CD4-positive, alpha-beta T cell treated with Interleukin-2 at 100 ng/mL for 4 hours (primary cell): Measurements from ENCODE around the gene SMCR8.
"Not testable (repeated sequence)": the region's sequence is repeated elsewhere in the genome, so short reads cannot be mapped to it uniquely, and the experiment has no call there.

Source experiments
- DNase-seq: peaks from one replicate; pipeline ENCODE4 v3.0.0-alpha.2; 2020; ENCODE audit warnings: low spot score

SMCR8 gene

DNA sequence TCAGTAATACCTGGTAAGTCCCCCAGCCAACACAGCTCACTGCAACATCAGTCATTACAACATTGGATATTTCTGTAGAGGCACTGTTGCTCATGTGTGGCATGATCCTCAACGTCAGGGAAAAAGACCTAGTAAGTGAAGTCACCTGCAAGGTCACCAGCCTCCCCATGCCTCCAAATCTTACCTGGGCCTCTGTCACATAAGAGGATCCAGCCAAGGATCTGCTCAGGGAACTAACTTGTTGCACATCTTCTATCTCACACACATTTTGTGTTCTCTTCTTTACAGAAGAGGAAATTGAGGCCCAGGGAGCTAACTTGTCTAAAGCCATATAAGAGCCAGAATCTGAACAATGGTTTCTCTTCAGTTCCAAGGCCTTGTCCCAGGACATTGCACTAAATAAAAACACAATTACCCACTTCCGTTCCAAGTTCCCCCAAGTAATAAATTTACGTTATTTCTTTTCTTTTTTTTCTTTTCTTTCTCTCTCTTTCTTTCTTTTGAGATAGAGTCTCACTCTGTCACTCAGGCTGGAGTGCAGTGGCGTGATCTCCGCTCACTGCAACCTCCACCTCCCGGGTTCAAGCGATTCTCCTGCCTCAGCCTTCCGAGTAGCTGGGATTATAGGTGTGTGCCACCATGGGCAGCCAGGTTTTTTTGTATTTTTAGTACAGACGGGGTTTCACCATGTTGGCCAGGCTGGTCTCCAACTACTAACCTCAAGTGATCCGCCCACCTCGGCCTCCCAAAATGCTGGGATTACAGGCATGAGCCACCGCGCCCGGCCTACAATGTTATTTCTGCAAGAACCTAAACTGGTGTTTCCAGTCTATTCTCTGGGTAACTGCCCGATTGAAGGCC lies 47.0 kb downstream of the SMCR8 start:
- no peak for DNase-seq

GRCh38 chr17:18362698-18363100 lies 47.6 kb downstream of the SMCR8 start:
- DNase-seq = peak; percentile 2

- DNase-seq = peak; percentile 90
These were observed 48.3 kb downstream of the SMCR8 start, which contains the start of gene SHMT1 for GRCh38 chr17:18363101-18364049. TSS of gene SHMT1 (minus strand) at chr17:18363550. CDS start at chr17:18355981, 7,569 bp downstream.

DNA sequence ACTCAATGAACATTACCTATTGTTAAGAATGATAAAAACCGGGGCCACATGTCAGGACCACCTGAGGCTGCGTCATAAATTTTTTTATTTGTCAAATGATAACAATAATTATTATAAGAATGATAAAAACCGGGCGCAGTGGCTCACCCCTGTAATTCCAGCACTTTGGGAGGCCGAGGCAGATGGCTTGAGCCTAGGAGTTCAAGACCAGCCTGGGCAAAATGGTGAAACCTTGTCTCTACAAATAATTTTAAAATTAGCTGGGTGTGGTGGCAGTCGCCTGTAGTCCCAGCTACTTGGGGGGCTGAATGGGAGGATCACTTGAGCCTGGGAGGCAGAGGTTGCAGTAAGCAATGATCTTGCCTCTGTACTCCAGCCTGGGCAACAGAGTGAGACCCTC lies 49.1 kb downstream of the SMCR8 start:
- no peak for DNase-seq

GRCh38 chr17:18368946-18369345 lies 53.9 kb downstream of the SMCR8 start:
- DNase-seq = no peak

DNA sequence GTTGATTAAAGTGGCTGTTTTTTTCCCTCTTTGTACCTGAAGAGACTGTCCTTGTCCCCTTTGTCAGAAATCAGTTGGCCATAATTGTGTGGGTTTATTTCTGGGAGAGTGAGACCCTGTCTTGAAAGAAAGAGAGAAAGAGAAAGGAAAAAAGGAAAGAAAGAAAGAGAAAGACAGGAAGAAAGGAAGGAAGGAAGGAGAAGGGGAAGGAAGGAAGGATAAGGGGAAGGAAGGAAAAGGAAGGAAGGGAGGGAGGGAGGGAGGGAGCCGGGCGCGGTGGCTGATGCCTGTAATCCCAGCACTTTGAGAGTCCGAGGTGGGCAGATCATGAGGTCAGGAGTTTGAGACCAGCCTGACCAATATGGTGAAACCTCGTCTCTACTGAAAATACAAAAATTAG lies 55.7 kb downstream of the SMCR8 start:
- no peak for DNase-seq

DNA sequence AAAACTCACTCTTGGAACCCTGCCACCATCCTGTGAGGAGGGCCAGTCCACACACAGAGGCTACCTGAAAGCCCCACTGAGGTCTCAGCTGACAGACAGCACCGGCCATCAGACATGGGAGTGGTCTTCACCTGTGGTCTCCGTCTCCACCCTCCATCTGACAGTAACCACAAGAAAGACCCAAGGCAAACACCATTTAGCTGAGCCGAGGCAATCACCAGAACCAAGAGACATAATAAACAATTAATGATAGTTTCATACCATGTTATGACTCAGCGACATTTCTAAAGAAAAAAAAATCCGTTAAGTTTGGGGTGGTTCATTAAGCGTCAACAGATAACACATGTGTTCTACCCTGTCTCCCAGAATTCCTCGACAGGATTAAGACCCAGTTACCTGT lies 56.4 kb downstream of the SMCR8 start:
- no peak for DNase-seq

DNA sequence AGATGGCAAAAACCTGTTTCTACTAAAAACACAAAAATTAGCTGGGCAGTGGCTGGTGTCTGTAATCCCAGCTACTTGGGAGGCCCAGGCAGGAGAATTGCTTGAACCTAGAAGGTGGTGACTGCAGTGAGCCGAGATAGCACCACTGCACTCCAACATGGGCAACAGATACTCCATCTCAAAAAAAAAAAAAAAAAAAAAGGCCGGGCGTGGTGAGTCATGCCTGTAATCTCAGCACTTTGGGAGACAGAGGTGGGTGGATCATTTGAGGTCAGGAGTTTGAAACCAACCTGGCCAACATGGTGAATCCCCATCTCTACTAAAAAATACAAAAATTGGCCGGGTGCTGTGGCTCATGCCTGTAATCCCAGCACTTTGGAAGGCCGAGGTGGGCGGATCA lies 58.1 kb downstream of the SMCR8 start:
- not testable (repeated sequence) for DNase-seq

- DNase-seq = no peak
These were observed 59.1 kb downstream of the SMCR8 start for GRCh38 chr17:18374216-18374615.
